HG03460 (cell line): ENCODE results near the gene CCDC187.
A peak's percentile ranks its signal among the peaks of the same experiment; 100 is the strongest.
"Not testable (repeated sequence)": the region's sequence is repeated elsewhere in the genome, so short reads cannot be mapped to it uniquely, and the experiment has no call there.

ENCODE experiments used
- ATAC-seq: cut with Tn5 transposase; IDR thresholded peaks from one replicate; pipeline ENCODE4 v1.9.1; 2021; ENCODE audit not compliant: unreplicated experiment

CCDC187 gene

DNA sequence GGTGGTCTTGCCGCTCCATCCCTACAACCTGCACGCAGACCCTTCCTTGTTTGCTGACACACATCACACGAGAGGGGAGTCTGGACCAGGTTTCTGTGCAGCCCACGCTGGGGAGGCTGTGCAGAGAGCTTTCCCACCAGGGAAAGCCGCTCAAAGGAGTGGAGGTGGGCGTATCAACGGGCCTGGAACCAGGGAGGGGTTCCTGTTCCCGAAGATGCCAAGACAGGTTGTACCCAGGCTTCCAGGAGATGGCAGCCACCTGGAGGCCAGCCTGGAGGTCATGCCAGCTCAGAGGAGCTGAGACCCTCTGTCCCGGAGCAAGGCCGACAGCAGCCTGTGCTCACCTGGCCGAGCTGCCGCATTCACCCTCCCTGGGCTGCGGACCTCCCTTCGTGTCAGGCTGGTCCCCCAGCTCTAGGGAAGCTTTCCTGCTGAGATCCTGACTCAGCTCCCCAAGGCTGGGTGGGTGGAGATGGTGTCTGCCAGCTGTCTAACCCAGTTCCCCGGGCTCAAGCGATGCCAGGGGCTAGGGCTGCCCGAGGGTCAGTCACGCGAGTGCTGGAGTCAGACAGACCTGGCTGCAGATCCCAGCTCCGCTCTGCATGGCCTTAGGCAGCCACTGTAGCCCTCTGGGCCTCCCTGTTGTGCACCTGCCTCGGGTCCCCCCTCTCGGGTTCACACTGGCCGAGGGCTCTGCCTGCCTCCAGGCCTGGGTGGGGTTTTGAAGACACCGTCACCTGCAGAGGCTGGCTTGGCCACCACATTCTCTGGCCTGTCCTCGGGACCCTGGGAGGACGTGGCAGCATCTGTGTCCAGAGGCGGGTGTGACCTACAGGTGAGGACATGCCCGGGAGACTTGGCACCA, 29.7 kb downstream of the CCDC187 start:
- no peak for ATAC-seq

GRCh38 chr9:136273244-136273865, 30.5 kb downstream of the CCDC187 start:
- no peak for ATAC-seq

DNA sequence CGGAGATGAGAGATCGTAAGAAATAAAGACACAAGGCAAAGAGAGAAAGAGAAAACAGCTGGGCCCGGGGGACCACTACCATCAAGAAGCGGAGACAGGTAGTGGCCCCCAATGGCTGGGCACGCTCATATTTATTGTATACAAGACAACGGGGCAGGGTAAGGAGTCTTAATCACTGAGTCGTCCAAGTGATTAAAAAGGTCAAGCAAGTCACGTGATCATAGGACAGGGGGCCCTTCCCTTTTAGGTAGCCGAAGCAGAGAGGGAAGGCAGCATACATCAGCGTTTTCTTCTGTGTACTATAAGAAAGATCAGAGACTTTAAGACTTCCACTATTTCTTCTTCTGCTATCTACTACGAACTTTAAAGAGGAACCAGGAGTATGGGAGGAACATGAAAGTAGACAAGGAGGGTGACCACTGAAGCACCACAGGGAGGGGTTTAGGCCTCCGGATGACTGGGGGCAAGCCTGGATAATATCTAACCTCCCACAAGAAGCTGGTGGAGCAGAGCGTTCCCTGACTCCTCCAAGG, 33.7 kb downstream of the CCDC187 start:
- no peak for ATAC-seq

DNA sequence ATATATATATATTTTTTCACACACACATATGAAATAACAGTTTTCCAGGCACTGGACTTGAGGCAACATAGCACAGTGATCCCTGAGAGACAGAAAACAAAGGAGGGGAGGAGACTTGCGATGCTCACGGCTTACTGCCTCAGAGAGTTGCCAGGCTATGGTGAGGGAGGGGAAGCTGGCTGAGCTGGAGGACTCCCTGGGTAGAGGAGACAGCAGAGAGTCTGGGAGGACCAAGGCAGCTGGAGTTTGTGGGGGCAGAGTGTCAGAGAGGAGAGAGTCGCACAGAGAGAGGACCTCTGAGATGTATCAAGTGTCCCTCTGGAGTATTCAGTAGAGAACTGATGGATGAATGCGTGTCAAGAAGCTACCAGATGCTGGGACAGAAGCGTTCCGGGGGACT, 35.2 kb downstream of the CCDC187 start:
- ATAC-seq, result no peak

- ATAC-seq, result no peak
Observed at GRCh38 chr9:136268318-136268717, 35.6 kb downstream of the CCDC187 start.

DNA sequence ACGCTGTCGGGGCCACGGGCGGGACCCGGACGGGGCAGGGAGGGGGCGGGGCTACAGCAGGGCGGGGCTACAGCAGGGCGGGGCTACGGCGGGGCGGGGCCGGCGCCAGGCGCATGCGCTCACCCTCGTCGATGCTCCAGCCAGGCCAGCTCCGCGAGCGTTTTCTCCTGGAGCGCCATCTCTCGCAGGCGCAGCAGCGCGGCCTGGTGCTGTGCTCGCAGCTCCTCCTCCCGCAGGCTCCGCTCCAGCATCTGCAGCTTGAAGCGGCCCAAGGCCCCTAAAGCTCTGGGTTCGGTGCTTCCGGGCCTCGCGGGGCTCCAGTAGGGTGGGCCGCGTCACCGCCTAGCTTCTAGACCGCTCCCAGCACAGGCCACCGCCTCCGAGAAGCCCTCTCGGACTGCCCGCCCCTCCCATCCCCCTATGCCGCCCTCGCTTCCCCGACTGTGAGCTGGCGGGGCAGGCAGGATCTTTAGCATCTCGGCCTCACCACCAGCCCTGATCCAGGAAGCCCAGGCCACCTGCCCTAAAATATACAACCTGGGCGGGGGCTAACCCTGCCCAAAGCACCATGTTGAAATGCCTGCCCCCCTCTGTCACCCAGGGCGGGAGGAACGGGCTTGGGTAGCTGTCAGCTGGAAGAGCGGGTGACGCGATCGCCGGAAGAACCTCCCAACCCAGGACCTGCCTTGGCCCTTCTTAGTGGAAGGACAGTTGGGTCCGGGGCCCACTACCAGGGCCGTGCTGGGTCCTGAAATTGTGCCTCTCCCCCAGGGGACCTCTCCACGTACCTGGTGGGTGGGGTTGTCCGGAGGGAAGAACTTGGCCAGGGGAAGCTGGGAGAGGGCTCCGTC, 36.4 kb downstream of the CCDC187 start:
- peak; percentile 68 for ATAC-seq

GRCh38 chr9:136266641-136267040, 37.3 kb downstream of the CCDC187 start:
- not testable (repeated sequence) for ATAC-seq

GRCh38 chr9:136265561-136266355, 38.1 kb downstream of the CCDC187 start:
- ATAC-seq, result no peak

GRCh38 chr9:136264441-136265405, 39.2 kb downstream of the CCDC187 start:
- no peak for ATAC-seq

GRCh38 chr9:136264031-136264430, 39.9 kb downstream of the CCDC187 start:
- no peak for ATAC-seq

- ATAC-seq, result no peak
Observed at GRCh38 chr9:136262671-136263178, 41.2 kb downstream of the CCDC187 start.

DNA sequence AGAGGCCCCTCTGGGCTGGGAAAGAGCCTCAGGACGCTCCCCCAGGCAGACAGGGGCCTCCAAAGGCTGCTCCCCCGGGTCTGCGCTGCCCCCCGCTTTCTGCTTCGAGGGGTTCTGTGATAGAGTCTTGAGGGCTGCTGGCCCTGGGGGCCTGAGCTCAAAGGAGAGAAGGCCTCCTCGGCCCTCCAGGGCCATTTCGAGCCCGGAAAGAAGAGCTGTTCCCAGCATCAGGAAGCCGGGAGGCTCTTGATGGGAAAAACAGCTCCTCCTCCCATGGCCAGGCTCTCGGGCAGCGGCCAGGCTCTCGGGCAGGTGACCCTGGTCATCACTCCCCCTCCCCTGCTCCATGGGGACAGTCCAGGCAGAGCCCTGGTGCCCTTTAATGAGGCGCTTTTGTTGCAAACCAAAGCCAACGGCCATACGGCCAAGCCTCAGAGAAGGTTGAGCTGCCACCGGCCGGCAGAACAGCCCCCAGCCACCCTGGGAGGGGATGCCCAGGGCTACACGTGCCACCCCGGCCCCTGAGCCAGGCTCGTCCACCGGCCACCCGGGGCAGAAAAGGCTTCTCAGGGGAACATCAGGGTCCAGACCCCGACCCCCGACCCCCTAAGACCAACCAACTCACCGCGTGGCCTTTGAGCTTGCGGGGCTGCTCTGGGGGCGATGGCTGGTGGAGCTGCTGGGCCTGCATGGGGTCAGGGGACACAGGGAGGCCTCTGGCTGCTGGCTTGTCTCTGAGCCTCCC, 42.0 kb downstream of the CCDC187 start:
- ATAC-seq, result no peak

- ATAC-seq, result no peak
Observed at GRCh38 chr9:136260936-136261472, 42.9 kb downstream of the CCDC187 start.

GRCh38 chr9:136260521-136260920, 43.4 kb downstream of the CCDC187 start:
- no peak for ATAC-seq

DNA sequence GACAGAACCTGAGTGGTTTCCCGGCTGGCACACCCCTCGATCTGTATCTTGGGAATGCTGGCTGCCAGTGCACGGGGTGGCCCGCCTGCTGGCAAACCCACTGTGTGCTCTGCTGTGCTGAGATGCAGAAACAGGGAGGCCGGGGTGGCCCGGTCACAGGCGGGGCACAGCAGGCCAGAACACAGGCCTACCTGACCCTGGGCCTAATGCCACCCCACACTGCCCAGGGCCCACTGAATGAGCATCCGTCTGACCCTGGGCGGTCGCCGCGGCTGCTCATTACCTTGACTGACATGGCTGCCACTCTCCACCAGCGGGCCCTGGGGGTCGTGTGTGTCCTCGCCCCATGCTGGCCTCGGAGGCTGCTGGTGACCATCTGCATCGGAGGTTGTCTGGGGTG, 44.1 kb downstream of the CCDC187 start:
- ATAC-seq, result no peak

DNA sequence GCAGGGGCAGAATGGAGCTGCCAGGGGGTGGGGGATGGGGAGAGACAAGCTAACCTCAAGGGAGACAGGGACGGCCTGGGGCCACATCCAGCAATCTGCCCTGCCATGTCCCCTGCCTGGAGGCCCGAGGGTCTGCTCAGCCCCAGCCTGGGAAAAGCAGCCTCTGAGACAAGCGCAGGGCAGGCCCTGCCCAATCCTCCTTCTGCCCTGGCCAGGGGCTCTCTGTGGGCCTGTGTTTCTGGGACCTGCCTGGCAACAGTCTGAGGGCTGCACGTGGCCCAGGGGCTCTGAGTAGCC, 44.4 kb downstream of the CCDC187 start:
- ATAC-seq, result no peak

GRCh38 chr9:136258786-136259516, 44.9 kb downstream of the CCDC187 start:
- ATAC-seq, result no peak

DNA sequence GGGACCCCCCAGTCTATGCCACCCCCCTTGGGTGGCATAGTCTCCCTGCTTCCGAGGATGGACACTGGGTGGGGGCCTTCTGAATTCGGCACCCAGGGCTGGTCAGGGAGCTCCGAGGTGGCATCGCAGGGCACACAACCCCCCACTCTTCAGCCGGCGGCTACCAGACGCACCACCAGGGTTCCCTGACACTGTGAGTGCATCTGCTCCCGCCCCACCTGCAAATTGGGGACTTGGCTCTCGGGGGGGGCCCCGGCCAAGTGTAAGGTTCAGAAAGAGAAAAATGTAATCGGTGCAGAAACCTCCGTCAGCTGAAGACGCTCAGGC, 45.6 kb downstream of the CCDC187 start:
- ATAC-seq, result no peak
